Fibroblast of pulmonary artery (primary cell): Measurements from ENCODE around the gene KCTD13.
A peak's percentile ranks its signal among the peaks of the same experiment; 100 is the strongest.

Experiments
- DNase-seq: peaks from one replicate; pipeline ENCODE4 v3.0.0-alpha.2; 2010; ENCODE audit warnings: low read depth
- H3K4me3 ChIP-seq: replicated peaks from 2 replicates; pipeline ENCODE4 v1.5.1; 2011; ENCODE audit warnings: low read depth, mild to moderate bottlenecking, control low read depth, low read length, moderate library complexity
- CTCF ChIP-seq: IDR thresholded peaks from 2 replicates; pipeline ENCODE4 v1.5.1; 2011; ENCODE audit warnings: mild to moderate bottlenecking, control low read depth, low read length, inconsistent platforms; ENCODE audit errors: missing control alignments

The KCTD13 gene

GRCh38 chr16:29900102-29900887 lies 25.7 kb downstream of the KCTD13 start, which contains the start of gene ASPHD1:
TSS of gene ASPHD1 (plus strand) at chr16:29900488. CDS start at chr16:29900972, 484 bp downstream.
- TF ChIP-seq CTCF = no peak
- peak within 1 kb of the TSS; percentile 73 for H3K4me3 ChIP-seq
- peak; percentile 89 for DNase-seq

GRCh38 chr16:29899516-29900101 lies 26.4 kb downstream of the KCTD13 start, which contains the start of gene SEZ6L2:
TSS of gene SEZ6L2 (minus strand) at chr16:29899550. CDS start at chr16:29899019, 531 bp downstream.
- peak; percentile 43 for TF ChIP-seq CTCF
- peak; percentile 95 for DNase-seq

GRCh38 chr16:29898804-29899515 lies 27.1 kb downstream of the KCTD13 start:
- TF ChIP-seq CTCF = no peak
- H3K4me3 ChIP-seq = peak overlapping the region; percentile 73
- DNase-seq = no peak

More at GRCh38 chr16:29899516-29900101, 26.4 kb downstream of the KCTD13 start, which contains the start of gene SEZ6L2:
- peak within 1 kb of the TSS; percentile 73 for H3K4me3 ChIP-seq

GRCh38 chr16:29898135-29898803 lies 27.8 kb downstream of the KCTD13 start:
- no peak for TF ChIP-seq CTCF
- DNase-seq = no peak
- peak overlapping the region; percentile 73 for H3K4me3 ChIP-seq

- DNase-seq = no peak
- H3K4me3 ChIP-seq = no peak overlapping the region
- no peak for TF ChIP-seq CTCF
These were observed 28.7 kb downstream of the KCTD13 start for GRCh38 chr16:29897333-29897732.

GRCh38 chr16:29896841-29897240 lies 29.2 kb downstream of the KCTD13 start:
- H3K4me3 ChIP-seq = no peak overlapping the region
- TF ChIP-seq CTCF = no peak
- no peak for DNase-seq
